H1 (cell line): Measurements from ENCODE around the gene ARPP21. TPM values are rescaled to one million over a fixed set of nuclear protein-coding genes. Genes with fewer than 3 reads are reported as not detected.

Experiments
- CTCF ChIA-PET: fragments of 300-600 bp; sonication (Branson Sonifier 250); formaldehyde crosslinking; loops from one replicate; lab custom pipeline; 2021; ENCODE audit not compliant: partially characterized antibody; lab: Charles Lee
- POLR2A ChIA-PET: fragments of 300-600 bp; sonication (Branson Sonifier 250); formaldehyde crosslinking; loops from one replicate; lab custom pipeline; 2021; ENCODE audit warnings: inconsistent platforms; ENCODE audit not compliant: partially characterized antibody; lab: Charles Lee
- DNase-seq, 2 experiments: peaks; one replicate each; pipeline versions ENCODE4 v3.0.0 to v3.0.0-alpha.2; 2010 to 2022; ENCODE audit warnings: low spot score in 2 of 2, low read depth in 1 of 2, mixed read lengths in 1 of 2
- FAIRE-seq: peaks from 2 replicates; lab custom pipeline; 2011; peaks lifted over from hg19 to GRCh38; lab: Jason Lieb, UNC
- H2AFZ ChIP-seq: 2 replicates; pipeline ENCODE4 v1.8.1; 2012; ENCODE audit warnings: low read length, inconsistent platforms
- H2AK5ac ChIP-seq: 2 replicates; pipeline ENCODE4 v1.6.1; 2013; ENCODE audit warnings: low read depth, low read length
- H2BK120ac ChIP-seq: replicated peaks from 2 replicates; pipeline ENCODE3; 2013; ENCODE audit warnings: low read depth, low read length, inconsistent platforms
- H2BK12ac ChIP-seq: 2 replicates; pipeline ENCODE4 v1.6.1; 2013; ENCODE audit warnings: low read depth, low read length
- H2BK15ac ChIP-seq: 2 replicates; pipeline ENCODE4 v1.6.1; 2013; ENCODE audit warnings: low read length
- H2BK20ac ChIP-seq: 2 replicates; pipeline ENCODE4 v1.6.1; 2013; ENCODE audit warnings: low read length
- H2BK5ac ChIP-seq: 2 replicates; pipeline ENCODE4 v1.6.1; 2013; ENCODE audit warnings: low read depth, low read length
- H3K14ac ChIP-seq: 2 replicates; pipeline ENCODE4 v1.6.1; 2013; ENCODE audit warnings: inconsistent platforms; ENCODE audit not compliant: insufficient read length
- H3K18ac ChIP-seq: 2 replicates; pipeline ENCODE4 v1.6.1; 2013; ENCODE audit warnings: low read length; ENCODE audit errors: extremely low read depth
- H3K23ac ChIP-seq: 2 replicates; pipeline ENCODE4 v1.6.1; 2013; ENCODE audit warnings: inconsistent platforms; ENCODE audit not compliant: insufficient read length
- H3K23me2 ChIP-seq: 2 replicates; pipeline ENCODE4 v1.6.1; 2013; ENCODE audit warnings: low read depth, low read length
- H3K27ac ChIP-seq: 2 replicates; pipeline ENCODE4 v1.6.1; 2011; ENCODE audit warnings: low read depth, low read length, inconsistent platforms
- H3K27me3 ChIP-seq, 4 experiments: replicated peaks in 1 of 4; 1 replicate in 1 of 4; 2 replicates in 3 of 4; pipeline versions ENCODE4 v1.6.1 to v1.8.1; 2011 to 2013; ENCODE audit warnings: low read length in 3 of 4, mild to moderate bottlenecking in 3 of 4, inconsistent platforms in 2 of 4, mixed read lengths in 2 of 4, moderate library complexity in 1 of 4; ENCODE audit not compliant: control insufficient read depth in 3 of 4, insufficient read depth in 3 of 4; ENCODE audit errors: extremely low read depth in 1 of 4
- H3K36me3 ChIP-seq, 4 experiments: 2 replicates each; pipeline versions ENCODE4 v1.6.1 to v1.8.1; 2011 to 2013; ENCODE audit warnings: mild to moderate bottlenecking in 4 of 4, low read length in 3 of 4, moderate library complexity in 2 of 4, control low read depth in 1 of 4, inconsistent platforms in 1 of 4; ENCODE audit not compliant: insufficient read depth in 4 of 4, control insufficient read depth in 2 of 4
- H3K4ac ChIP-seq: replicated peaks from 2 replicates; pipeline ENCODE3; 2013; ENCODE audit warnings: low read length, low read depth, mixed read lengths, inconsistent platforms; ENCODE audit not compliant: insufficient read length
- H3K4me1 ChIP-seq, 4 experiments: replicated peaks in 1 of 4; 1 replicate in 1 of 4; 2 replicates in 3 of 4; pipeline versions ENCODE4 v1.6.1 to v1.8.1; 2011 to 2013; ENCODE audit warnings: low read length in 3 of 4, inconsistent platforms in 2 of 4, mixed read lengths in 1 of 4; ENCODE audit not compliant: insufficient read depth in 4 of 4, control insufficient read depth in 3 of 4
- H3K4me2 ChIP-seq, 2 experiments: 2 replicates each; pipeline versions ENCODE4 v1.6.1 to v1.8.1; 2011 to 2013; ENCODE audit warnings: low read depth in 2 of 2, low read length in 2 of 2, control low read depth in 1 of 2, inconsistent platforms in 1 of 2, mild to moderate bottlenecking in 1 of 2; ENCODE audit not compliant: insufficient read depth in 1 of 2
- H3K4me3 ChIP-seq, 4 experiments: fragments of 200-600, 300-600 bp in 1 of 4; sonication (generic), shearing (Covaris generic), sonication (Bioruptor Twin) in 1 of 4; 2 replicates each; pipeline versions ENCODE4 v1.5.1 to v1.8.1; 2011 to 2016; ENCODE audit warnings: low read length in 4 of 4, low read depth in 3 of 4, control low read depth in 2 of 4, inconsistent platforms in 2 of 4, mild to moderate bottlenecking in 2 of 4, mixed read lengths in 1 of 4, moderate library complexity in 1 of 4; ENCODE audit not compliant: insufficient read depth in 2 of 4; ENCODE audit errors: extremely low read depth in 1 of 4
- H3K56ac ChIP-seq: replicated peaks from 2 replicates; pipeline ENCODE3; 2013; ENCODE audit warnings: low read depth, mild to moderate bottlenecking, mixed read lengths, low read length, inconsistent platforms; ENCODE audit not compliant: insufficient read length
- H3K79me1 ChIP-seq: 2 replicates; pipeline ENCODE4 v1.6.1; 2013; ENCODE audit warnings: low read depth, low read length, control low read depth
- H3K79me2 ChIP-seq, 2 experiments: 2 replicates each; pipeline versions ENCODE4 v1.6.1 to v1.8.1; 2012 to 2013; ENCODE audit warnings: low read length in 2 of 2, mild to moderate bottlenecking in 2 of 2, inconsistent platforms in 1 of 2; ENCODE audit not compliant: insufficient read depth in 2 of 2, control insufficient read depth in 1 of 2
- H3K9ac ChIP-seq, 4 experiments: replicated peaks in 1 of 4; 1 replicate in 1 of 4; 2 replicates in 3 of 4; pipeline versions ENCODE4 v1.6.1 to v1.8.1; 2011 to 2013; ENCODE audit warnings: low read depth in 3 of 4, low read length in 3 of 4, control low read depth in 2 of 4, mild to moderate bottlenecking in 2 of 4, moderate library complexity in 2 of 4, inconsistent platforms in 1 of 4; ENCODE audit errors: extremely low read depth in 1 of 4
- H3K9me3 ChIP-seq, 2 experiments: 2 replicates each; pipeline versions ENCODE4 v1.6.1 to v1.8.1; 2012 to 2013; ENCODE audit warnings: mild to moderate bottlenecking in 2 of 2, moderate library complexity in 2 of 2, control low read depth in 1 of 2, inconsistent platforms in 1 of 2, low read depth in 1 of 2, low read length in 1 of 2, mixed read lengths in 1 of 2; ENCODE audit not compliant: insufficient read depth in 2 of 2
- H4K20me1 ChIP-seq, 2 experiments: replicated peaks in 1 of 2; 2 replicates each; pipeline versions ENCODE3 to v1.8.1; 2011 to 2013; ENCODE audit warnings: inconsistent platforms in 2 of 2, low read length in 2 of 2, mild to moderate bottlenecking in 1 of 2; ENCODE audit not compliant: insufficient read depth in 2 of 2, control insufficient read depth in 1 of 2
- H4K5ac ChIP-seq: 2 replicates; pipeline ENCODE4 v1.6.1; 2013; ENCODE audit warnings: low read length, low read depth, mixed read lengths, inconsistent platforms; ENCODE audit not compliant: insufficient read length
- H4K8ac ChIP-seq: 2 replicates; pipeline ENCODE4 v1.8.0; 2013; ENCODE audit warnings: mild to moderate bottlenecking, moderate library complexity, low read length, inconsistent platforms; ENCODE audit not compliant: insufficient read depth; ENCODE audit errors: extremely low read depth
- H4K91ac ChIP-seq: replicated peaks from 2 replicates; pipeline ENCODE3; 2013; ENCODE audit warnings: low read length, mixed read lengths, inconsistent platforms; ENCODE audit not compliant: insufficient read length
- CBX5 ChIP-seq: fragments of 300-800, 300-1000 bp; sonication (generic); IDR thresholded peaks from 2 replicates; pipeline ENCODE4 v1.7.1; 2016; ENCODE audit warnings: antibody characterized with exemption, low read length, low read depth
- EGR1 ChIP-seq: IDR thresholded peaks from 2 replicates; pipeline ENCODE4 v1.6.1; 2011; ENCODE audit warnings: low read depth, low read length, borderline replicate concordance
- ZNF274 ChIP-seq: IDR thresholded peaks from 2 replicates; pipeline ENCODE4 v1.7.0; 2012; ENCODE audit warnings: low read length, borderline replicate concordance; ENCODE audit errors: extremely low read depth
- WGBS, 2 experiments: shearing (Covaris generic) in 1 of 2; methylation state at CpG; one replicate each; pipeline versions ENCODE4 v1.1.6 to v1.1.7; 2013 to 2015; ENCODE audit warnings: low lambda C conversion rate in 2 of 2, mixed read lengths in 2 of 2, inconsistent platforms in 1 of 2, low coverage in 1 of 2, missing lambda C conversion rate in 1 of 2; ENCODE audit not compliant: insufficient replicate concordance in 2 of 2, insufficient coverage in 1 of 2, insufficient read length in 1 of 2; ENCODE audit errors: extremely low coverage in 1 of 2, missing lambda C conversion rate in 1 of 2; 5-methylcytosine and 5-hydroxymethylcytosine counted together
- polyA plus RNA-seq, 7 experiments: library from polyadenylated mRNA; depleted of rRNA in 3 of 7; stranded (reverse) in 5 of 7; unstranded in 2 of 7; fragments of >200 nt in 5 of 7; fragments of 200-250 nt in 2 of 7; gene quantifications; 1 replicate in 5 of 7; 2 replicates in 1 of 7; 4 replicates in 1 of 7; pipeline versions ENCODE4 v1.2.1 to v1.2.3, GENCODE V29; 2011 to 2013; ENCODE audit warnings: missing spikeins in 2 of 7, mixed read lengths in 2 of 7
- total RNA-seq: library from RNA; stranded (reverse); fragmentation: NEBNext Ultra II Directional; extraction: Animal tissue kit (Norgen Biotek cat#: 25700); gene quantifications from 2 replicates; pipeline ENCODE4 v1.2.1, GENCODE V29; 2021

Gene ARPP21
- total and polyA plus RNA-seq, 2 of the 8 experiments (the other 6 are each of a cell fraction or from before 2014, with no cell fraction given): not detected

GRCh38 chr3:35688826-35689225 lies 49.5 kb downstream of the ARPP21 start:
- WGBS, 2 experiments: 90% methylated on average over 3 of the region's 3 CpGs; no CpG with 5 or more reads in 1 of the 2 experiments
- Histone ChIP-seq H2BK120ac (no peak overlapping the region), H2BK15ac (no peak overlapping the region), H3K4me1 (no peaks in the 10 kb centered on the region), H3K9me3 (no peaks in the 10 kb centered on the region), H2BK20ac (no peak overlapping the region), H4K91ac (no peak overlapping the region), H2BK12ac (no peak overlapping the region), H3K56ac (no peak overlapping the region), H3K79me2 (no peaks in the 10 kb centered on the region), H3K4ac (no peak overlapping the region), H3K14ac (no peak overlapping the region), H2AFZ (no peak overlapping the region), H3K18ac (no peak overlapping the region), H3K79me1 (no peaks in the 10 kb centered on the region), H3K27me3 (no peaks in the 10 kb centered on the region), H3K4me2 (no peak overlapping the region), H2BK5ac (no peak overlapping the region), H3K36me3 (no peaks in the 10 kb centered on the region), H3K9ac (no peak overlapping the region), H4K5ac (no peak overlapping the region), H3K23me2 (no peaks in the 10 kb centered on the region), H3K27ac (no peak overlapping the region), H3K23ac (no peak overlapping the region), H4K8ac (no peak overlapping the region), H4K20me1 (no peaks in the 10 kb centered on the region), H3K4me3 (no peak overlapping the region), H2AK5ac (no peak overlapping the region)
- ChIA-PET POLR2A (no interaction called here), CTCF (no interaction called here)
- TF ChIP-seq ZNF274 (no peak), CBX5 (no peak), EGR1 (no peak)
- no peak for DNase-seq
- FAIRE-seq: no peak
